HG02678 (cell line): Measurements from ENCODE around the gene FRMD4A.

ENCODE experiments used
- ATAC-seq: cut with Tn5 transposase; IDR thresholded peaks from one replicate; pipeline ENCODE4 v1.9.1; 2021; ENCODE audit warnings: mild to moderate bottlenecking, moderate library complexity; ENCODE audit not compliant: unreplicated experiment

FRMD4A gene

DNA sequence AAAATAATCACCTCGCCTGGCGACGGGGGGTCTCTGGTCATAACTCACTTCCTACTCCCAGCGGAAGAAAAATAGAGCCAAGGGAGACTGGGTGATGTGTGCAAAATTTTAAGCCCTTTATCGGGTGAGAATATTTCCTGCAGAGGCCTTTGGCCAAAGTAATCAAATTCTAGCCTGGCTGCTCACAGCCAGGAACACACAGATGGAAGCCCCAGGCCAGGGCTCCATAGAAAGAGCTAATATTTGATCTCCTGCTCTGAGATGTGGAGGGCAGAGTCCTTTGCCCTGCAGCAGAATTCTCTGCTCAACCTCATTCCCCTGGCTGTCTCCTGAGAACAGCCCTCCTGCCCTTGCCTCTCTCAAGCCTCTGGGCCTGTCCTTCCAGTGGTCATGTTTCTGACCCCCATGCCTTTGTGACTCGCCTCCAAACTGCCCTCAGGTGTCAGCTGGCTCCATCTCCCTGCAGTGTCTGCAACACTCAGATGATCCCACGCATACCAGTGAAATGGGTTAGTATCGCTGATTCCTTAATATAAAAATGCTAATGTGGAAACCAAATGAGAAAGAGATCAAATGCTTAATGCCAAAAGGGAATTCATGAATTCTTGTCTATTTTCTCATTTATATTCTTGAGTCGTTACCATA, 34.5 kb downstream of the FRMD4A start:
- no peak for ATAC-seq

DNA sequence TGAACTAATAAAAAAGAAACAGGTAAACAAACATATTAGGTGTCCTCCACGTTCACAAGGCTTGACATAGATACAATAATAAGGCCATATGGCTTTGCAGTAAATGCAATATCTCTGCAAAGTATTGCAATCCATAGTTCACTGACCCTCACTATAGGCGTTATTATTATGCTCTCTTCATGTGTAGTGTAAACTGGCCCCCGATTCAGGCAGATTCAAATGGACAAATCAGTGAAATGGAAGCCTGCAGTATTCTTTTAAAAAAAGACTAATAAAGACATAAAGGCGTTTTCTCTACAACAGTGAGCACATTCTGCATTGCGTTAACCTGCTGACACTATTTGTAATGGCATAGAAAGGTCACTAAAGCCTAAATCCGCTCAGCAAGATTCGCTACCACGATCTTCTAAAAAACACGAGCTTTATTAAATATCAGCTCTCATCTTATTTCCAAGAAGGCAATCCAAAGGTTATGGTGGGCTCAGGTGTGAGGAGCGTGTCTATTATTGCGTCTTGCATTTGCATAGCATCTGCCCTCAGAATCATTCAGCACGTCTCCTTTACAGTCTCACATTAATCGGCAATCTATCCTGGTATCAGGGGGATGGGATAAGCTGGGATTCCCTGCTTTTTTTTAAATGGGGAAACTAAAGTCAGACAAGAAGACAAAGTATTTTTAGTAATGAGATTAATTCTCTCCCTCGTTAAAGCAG, 36.2 kb downstream of the FRMD4A start:
- ATAC-seq: no peak

DNA sequence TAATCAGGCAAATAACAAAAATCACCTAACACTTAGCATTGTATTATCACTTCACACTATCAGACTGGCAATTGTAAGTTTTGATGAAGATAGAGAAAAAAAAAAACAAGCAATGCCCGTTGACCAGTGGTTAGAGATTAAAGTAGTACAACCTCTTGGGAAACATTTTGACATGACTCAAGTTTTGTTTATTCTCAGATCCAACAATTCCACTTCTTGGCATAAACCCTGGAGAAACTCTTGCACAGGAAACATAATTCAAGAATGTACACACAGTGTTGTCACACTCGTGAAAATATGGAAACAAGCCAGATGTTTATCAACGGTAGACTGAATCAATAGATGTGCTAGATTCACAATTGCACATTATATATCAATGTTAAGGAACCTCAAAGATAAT, 37.2 kb downstream of the FRMD4A start:
- no peak for ATAC-seq

DNA sequence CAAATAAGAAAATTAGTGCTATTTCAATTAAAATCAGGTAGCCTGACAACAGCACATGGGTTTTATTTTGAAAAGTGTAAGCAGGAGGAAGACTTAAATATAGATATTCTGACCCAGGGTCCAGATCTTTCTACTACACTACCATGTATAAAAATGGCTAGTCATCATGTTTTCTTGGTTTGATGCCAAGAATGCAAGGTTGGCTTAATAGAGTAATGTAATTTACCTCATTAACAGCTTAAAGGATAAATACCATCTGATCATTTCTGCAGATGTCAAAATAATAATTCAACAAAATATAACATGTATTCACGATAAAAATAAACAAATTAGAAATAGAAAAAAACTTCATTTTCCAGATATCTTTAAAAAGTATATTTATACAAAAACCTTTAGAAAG, 39.4 kb downstream of the FRMD4A start:
- ATAC-seq: no peak

DNA sequence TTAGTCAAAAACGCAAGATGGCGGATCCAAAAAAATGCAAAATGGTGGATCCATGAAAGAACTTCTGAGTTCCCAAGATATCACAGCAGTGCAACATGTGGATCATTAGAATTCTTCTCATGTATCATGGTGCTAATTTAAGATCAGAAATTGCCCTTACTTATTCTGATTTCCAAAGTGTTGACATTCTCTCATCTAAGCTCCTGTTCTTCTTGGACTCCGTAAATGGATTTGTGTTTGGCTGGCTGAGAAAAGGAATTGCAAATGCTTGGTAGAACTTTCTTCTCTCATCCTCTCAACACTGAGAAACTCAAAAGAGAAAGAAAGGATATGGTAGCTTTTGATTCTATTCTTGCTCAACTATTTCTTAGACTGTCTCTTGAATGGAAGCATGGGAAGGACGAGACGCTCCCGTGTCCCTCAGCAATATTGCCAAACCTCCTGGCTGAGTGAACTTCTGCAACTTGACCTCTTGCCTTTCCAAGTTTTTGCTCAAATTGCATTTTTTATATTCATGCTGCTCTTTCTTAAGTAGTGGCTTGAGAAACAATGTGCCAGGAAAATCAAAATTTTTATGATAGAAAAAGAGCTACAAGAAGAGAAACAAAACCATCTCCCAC, 44.7 kb downstream of the FRMD4A start:
- ATAC-seq: no peak

DNA sequence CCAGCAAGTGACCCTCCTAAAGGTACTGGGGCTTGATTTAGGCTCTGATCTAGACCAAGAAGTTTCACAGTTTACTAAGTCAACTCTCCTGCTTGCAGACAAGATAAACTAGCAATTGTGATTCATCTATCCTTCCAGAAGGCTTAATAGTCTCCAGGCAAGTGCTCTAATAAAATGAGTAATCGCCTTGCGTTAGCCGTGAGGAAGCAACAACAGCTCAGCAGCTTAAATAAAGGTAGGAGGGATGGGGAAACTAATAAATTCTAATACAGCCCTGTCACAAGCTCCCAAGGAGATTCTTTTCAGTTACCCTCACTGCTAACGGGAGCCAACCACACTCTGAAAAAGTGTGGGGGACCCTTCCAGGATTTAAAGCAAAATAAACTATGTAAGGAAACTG, 48.4 kb downstream of the FRMD4A start:
- ATAC-seq: no peak

DNA sequence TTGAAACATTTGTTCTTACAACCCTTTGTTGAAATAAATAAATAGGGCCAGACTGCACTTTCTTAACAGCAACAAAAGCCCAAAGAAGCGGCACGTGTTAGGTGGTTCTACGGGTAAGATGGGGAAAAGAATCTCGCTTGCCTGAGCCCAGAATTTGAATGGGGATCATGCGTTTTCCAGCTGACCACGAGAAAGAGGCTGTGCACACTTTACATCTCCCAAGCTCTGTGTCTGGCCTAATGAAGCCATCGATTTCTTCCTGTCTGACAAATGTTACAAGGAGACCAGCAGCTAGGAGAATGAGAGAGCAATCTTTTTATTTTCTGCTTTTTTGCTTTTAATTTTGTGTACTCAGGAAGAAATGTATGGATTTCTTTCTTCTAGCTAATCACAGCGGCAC, 52.2 kb downstream of the FRMD4A start:
- ATAC-seq: no peak

DNA sequence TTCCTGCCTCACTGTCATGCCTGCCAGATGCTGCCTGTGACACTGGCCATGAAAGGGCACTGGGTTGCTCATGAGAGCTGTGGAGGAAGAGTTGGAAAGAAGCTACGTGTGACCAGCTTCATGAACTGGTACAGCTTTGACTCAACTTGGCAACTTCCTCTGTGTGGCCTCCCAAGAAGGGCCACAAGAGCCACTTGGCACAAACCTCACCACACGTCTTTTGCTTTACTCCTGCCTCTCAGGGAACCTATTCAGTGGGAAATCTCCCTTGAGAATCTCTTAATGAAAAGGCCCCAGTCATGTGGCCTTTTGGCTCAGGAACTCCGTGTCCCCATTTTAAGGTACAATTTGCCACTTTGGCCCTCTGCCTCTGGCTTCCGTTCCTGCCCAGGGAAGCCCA, 54.5 kb downstream of the FRMD4A start:
- ATAC-seq: no peak

DNA sequence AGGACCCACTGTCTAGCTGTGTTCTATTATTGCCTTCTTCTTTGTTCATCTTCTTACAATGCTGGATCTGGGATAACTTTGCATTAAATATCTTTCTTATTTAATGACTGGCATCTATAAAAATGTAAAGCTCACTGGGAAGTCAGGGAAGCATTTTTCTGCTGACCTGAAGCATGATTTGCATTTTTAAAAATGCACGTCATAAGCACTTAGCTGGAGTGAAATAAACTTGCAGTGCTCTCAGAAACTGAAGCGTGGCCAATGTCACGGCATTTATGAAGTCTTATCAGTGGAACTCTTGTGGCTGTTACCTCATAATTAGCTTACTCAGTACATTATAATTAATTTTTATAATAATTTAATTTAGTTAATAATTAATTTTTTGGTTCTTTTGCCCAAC, 59.1 kb downstream of the FRMD4A start:
- ATAC-seq: no peak

DNA sequence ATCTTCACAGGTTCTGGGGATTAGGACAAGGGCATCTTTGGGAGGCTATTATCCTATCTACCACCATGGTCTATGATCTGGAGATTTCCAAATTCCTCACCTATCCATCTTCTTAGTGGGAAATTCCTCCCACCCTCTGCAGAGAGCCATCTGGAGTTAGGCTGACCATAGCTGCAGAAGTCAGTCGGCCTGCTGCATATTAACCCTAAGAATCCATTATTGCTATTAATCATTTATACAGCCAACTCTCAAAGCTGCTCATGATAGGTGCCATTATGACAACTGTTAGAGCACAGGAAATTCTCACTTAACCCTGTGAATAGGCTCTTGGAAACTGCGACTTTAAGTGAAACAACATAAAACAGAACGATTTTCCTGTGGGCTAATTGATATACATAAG, 60.4 kb downstream of the FRMD4A start:
- ATAC-seq: no peak

DNA sequence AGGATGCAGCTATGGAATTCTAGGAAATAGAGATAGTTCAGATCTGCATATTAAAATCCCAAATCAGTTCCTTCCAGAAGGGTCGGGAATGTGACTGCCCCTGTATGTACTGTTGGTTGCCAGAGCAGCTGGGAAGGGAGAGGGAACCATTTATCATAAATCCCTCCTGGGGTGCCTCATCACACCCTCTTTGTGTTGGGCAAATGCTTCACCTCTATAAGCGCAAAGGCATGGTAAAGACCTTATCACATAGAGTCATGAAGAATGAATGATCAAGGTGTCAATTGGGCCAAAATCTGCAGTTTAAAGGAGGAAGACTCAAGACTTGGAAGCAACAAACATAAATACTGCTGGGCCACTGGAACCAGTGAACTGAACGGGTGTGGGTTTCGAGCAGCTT, 65.0 kb downstream of the FRMD4A start:
- ATAC-seq: no peak

DNA sequence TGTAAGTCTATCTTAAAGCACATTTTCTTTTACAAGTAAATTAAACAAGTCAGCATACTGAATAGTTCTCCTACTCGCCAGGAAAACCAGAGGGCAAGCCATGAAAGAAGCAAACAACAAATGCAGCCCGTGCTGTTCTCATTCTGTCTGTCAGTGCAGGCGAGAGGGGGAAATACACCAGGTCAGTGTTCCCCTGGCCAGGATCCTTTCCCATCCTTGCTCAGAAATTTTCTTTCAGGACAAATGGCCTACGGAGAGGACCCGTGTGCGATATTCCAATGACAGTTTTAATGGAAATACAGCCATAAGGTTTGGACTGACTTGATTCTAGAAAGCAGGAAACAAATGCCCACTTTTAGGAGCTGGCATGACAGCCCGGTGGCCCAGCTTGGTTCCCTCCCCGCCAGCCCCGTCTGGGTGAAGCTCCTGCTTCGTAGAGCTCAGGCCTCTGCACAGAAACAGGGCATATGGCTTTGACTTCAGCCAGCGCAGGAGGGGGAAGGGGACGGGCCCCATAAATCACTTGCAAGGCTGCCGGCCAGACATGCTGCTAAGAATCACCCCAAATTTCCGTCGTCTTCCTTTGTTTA, 67.8 kb downstream of the FRMD4A start:
- ATAC-seq: no peak

DNA sequence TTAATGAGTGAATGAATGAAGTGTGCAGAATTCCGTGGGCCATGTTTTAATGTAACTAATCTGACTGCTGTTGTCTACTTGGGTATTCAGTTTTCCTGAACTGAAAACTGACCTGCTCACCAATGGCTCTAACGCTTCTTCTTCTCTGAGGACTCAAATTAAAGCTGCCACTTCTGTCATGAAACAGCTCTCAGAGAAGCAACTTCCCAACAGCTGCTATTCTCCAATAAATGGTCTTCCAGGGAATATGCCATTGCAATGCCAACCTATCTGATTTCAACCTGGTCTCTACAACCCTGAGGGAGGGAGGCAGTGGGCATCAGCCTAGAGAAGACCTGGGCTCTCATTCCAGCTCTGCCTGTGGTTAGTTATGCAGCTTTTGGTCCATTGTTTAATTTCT, 69.4 kb downstream of the FRMD4A start:
- ATAC-seq: no peak

DNA sequence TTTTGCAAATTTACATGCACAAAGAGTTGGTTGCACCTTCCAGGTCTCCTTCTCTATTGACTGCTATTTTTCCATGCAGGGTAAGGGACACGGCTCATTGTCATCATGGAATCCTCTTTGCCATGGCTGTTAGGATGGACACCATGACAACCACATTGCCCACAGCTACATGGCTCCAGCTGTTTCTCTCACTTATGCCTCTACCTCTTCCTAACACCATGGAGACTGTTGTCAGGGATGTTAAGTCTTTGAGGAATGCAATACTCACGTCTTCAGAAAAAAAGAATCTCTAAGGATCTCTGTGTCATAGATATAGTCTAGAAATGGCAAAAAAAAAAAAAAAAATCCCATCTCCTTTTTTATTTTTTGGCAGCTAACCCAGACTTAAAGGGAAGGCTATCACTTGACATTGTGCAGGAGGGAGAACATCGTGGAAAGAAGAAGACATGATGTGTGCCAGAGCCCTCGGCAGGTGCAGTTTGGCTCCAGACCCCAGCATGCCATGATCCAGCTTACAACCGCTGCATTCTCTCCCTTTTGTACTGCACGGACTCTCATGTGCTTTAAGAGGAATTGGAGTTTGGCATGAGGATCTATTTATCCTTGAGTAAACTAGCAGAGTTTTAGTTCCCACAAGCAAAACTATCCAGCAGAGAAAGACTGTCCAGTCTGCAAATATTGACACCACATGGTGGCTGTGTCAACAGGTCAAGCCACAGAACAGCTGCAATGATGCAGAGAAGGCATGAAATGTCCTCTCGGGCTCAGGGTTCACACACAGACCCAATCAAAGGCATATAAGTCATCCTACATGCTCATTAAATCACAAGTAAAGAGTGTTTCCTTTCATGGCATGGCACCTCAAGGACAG, 70.8 kb downstream of the FRMD4A start:
- no peak for ATAC-seq

DNA sequence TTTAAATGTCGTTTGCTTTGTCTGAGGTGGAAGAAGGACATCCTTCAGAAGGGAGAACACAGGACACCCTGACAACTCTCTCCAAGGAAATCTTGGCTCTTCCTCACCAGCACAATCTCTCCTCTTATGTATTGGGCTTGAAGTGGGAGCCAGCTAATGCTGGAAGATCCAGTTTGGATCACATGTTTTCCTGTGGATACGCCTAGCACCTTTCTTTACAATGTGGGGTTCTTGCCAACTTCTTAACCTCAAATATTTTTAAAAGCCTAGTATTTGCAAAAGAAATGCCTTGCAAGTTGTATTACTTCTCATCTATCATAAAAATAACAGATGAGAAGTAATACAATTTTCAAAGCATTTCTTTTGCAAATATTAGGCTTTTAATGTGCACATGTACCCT, 76.4 kb downstream of the FRMD4A start:
- ATAC-seq: no peak

DNA sequence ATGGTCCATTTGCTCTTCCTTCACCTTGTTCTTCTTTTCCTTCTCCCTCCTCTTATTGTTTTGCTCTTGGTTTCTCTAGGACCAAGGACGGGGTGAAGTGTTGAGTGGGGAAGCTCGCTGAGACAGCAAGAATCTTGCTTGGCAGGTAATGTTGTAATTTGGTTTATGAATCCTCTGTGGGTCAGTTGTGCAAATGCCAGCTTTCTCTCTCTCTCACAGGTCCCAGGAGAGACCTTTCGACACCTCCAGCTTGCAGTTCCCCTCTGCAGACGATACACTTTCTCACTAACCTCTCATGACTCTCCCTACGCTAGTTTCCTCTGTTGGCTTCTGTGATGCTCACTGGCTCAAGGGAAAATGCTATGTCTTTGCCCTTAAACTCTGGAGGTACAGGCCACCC, 77.0 kb downstream of the FRMD4A start:
- ATAC-seq: no peak

DNA sequence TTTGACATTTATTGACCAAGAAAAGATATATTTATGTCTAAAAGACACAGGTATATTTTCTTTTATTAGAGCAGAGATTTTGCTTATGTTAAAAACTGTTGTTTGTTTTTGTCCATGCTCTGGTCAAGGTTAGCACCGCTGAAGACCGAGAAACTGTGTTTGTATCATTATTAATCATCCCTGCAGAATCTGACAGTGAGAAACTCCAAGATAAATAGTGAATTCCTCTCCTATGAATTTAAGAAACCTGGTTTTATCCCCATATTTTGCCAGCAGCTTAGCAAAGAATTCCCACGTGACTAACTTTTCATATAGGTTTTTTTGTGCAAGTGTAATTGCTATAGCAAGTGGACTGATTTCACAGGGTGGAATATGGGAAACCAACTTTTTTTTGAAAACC, 77.6 kb downstream of the FRMD4A start:
- ATAC-seq: no peak

DNA sequence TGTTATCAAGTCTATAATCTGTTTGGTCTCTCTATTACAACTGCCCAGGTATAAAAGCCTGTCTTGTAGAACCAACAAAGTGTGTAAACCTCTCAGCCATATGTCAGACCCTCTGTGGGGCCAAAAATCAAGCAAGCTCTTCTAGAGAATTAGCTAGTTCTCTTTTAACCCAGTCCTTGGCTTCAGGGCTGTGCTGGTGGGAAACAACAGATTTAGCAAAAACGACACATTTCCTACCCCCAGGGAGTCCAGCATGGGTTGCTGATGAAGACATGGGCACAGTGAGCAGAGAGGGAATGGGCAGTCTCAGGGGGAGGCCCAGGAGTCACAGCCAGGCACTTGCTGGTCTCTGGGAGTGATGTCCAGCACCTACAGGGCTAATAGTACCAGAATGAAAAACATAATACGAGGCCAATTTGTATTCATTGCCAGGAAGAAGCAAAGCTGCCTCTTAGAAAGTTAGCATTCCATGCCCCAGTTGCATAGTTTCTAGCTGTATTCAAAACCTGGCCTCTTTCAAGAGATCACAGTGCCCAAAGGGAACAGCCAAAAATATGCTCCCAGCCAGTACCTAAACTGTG, 80.1 kb downstream of the FRMD4A start:
- no peak for ATAC-seq

DNA sequence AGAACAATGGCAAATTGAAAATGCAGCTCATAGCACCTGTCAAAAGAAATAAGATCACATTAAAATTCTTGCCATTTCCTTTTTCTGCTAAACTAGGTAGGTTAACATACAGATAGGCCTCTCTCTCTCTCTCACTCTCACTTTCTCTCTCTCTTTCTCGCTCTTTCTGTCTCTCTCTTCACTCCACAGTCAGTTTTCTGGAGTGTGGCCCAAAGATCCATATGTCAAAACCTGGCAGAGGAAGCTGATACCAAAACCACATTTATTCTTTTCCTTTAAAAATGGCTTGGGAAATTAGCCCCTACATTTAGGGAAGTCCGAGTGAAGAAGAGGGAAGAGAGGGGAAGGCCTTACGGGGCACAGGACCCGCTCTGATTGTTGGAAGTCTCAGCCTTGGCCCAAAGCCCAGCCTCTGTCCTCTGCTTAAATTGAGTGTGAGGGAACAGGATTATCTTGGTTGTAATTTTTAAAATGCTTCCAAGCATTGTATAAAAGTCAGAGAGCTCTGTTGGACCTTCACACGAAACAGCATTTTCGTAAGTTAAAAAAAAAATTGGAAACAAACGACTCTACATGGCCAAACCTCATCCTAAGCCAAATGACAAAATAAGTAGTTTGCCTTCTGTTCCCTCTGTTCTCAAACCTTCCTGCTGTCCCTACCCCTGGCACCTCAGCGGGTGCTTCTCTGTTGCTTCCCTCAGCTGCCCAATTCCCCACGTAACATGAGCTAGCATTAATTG, 83.2 kb downstream of the FRMD4A start:
- ATAC-seq: no peak

DNA sequence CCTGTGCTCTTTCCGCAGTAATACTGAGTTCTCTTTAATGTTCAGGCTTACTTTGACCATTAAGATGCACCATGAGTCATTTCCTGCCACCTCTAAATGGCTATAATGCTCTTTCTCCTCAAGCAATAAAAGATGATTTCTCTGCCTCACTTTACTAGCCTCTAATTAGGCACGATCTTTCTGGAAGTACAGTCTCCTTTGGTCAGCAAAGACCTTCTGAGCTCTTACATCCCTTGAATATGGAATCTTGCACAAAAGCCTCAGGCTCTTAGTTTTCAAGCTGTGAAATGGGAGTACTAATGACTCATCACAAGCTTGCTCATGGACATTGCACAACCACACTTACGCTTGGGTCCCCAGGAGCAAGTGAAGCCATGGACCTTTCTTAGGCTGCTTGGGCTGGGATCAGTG, 85.9 kb downstream of the FRMD4A start:
- no peak for ATAC-seq
